Smooth muscle cell (in vitro differentiated cells): ENCODE measurements around the gene HOXA11. TPM values are rescaled to one million over a fixed set of nuclear protein-coding genes. Genes with fewer than 3 reads are reported as not detected.
A peak's percentile ranks its signal among the peaks of the same experiment; 100 is the strongest.

ENCODE experiments used
- DNase-seq: peaks from one replicate; lab custom pipeline; 2025; ENCODE audit not compliant: unreplicated experiment; lab: John Stamatoyannopoulos, UW
- H2AFZ ChIP-seq: fragments of 200-600 bp; sonication (generic); 2 replicates; pipeline ENCODE4 v1.6.0; 2016; ENCODE audit warnings: antibody characterized with exemption, low read depth, mild to moderate bottlenecking
- H3F3A ChIP-seq: fragments of 200-600 bp; sonication (generic); 2 replicates; pipeline ENCODE4 v1.6.0; 2017; ENCODE audit warnings: antibody characterized with exemption, low read depth
- H3K27ac ChIP-seq: fragments of 200-600 bp; sonication (generic); 2 replicates; pipeline ENCODE4 v1.5.1; 2016; ENCODE audit warnings: low read depth, mild to moderate bottlenecking
- H3K27me3 ChIP-seq: fragments of 200-600 bp; sonication (generic); 2 replicates; pipeline ENCODE4 v1.6.1; 2016; ENCODE audit warnings: low read depth, mild to moderate bottlenecking
- H3K36me3 ChIP-seq: fragments of 200-600 bp; sonication (generic); 2 replicates; pipeline ENCODE4 v1.5.1; 2016; ENCODE audit warnings: low read depth
- H3K4me1 ChIP-seq: fragments of 200-600 bp; sonication (generic); 2 replicates; pipeline ENCODE4 v1.5.1; 2016; ENCODE audit warnings: low read depth
- H3K4me2 ChIP-seq: fragments of 200-600 bp; sonication (generic); 2 replicates; pipeline ENCODE4 v1.6.0; 2016; ENCODE audit warnings: mild to moderate bottlenecking
- H3K4me3 ChIP-seq: fragments of 200-600 bp; sonication (generic); 2 replicates; pipeline ENCODE4 v1.5.1; 2016; ENCODE audit warnings: mild to moderate bottlenecking
- H3K79me2 ChIP-seq: fragments of 200-600 bp; sonication (generic); 2 replicates; pipeline ENCODE4 v1.6.0; 2016; ENCODE audit warnings: low read depth, mild to moderate bottlenecking
- H3K9ac ChIP-seq: fragments of 200-600 bp; sonication (generic); 2 replicates; pipeline ENCODE4 v1.6.0; 2016; ENCODE audit warnings: low read depth
- H3K9me3 ChIP-seq: fragments of 200-600 bp; sonication (generic); replicated peaks from 2 replicates; pipeline ENCODE4 v1.5.1; 2016; ENCODE audit warnings: low read depth
- H4K20me1 ChIP-seq: fragments of 200-600 bp; sonication (generic); 2 replicates; pipeline ENCODE4 v1.6.0; 2016; ENCODE audit warnings: low read depth
- CTCF ChIP-seq: fragments of 200-600 bp; sonication (generic); IDR thresholded peaks from 2 replicates; pipeline ENCODE4 v1.5.1; 2017; ENCODE audit warnings: borderline replicate concordance, mild to moderate bottlenecking, antibody characterized with exemption; ENCODE audit not compliant: insufficient read depth, poor library complexity, severe bottlenecking
- WGBS: methylation state at CpG from one replicate; pipeline ENCODE4 v1.1.7; 2016; ENCODE audit warnings: low lambda C conversion rate; 5-methylcytosine and 5-hydroxymethylcytosine counted together
- polyA plus RNA-seq: library from polyadenylated mRNA; unstranded; fragments of >200 nt; fragmentation: Nextera tagmentation; extraction: Ambion mirVana; gene quantifications from 2 replicates; pipeline ENCODE4 v1.2.1, GENCODE V29; 2016
- total RNA-seq: library from RNA; depleted of rRNA; stranded (reverse); fragments of >200 nt; gene quantifications from 2 replicates; pipeline ENCODE4 v1.2.3, GENCODE V29; 2014

The HOXA11 gene
- total and polyA plus RNA-seq, 2 experiments from 2014 or later, result 20.3 to 27.7 TPM

- H3K27me3 ChIP-seq, result no peaks in the 10 kb centered on the region
- H3F3A ChIP-seq, result peaks cover 7% of the 10 kb centered on the region
Measured at GRCh38 chr7:27191833-27192545, 7.0 kb upstream of the HOXA11 start.

GRCh38 chr7:27191161-27191731, 6.2 kb upstream of the HOXA11 start:
- Histone ChIP-seq H3K9ac (peak overlapping the region; percentile 66), H3K4me1 (peaks cover 5% of the 10 kb centered on the region), H2AFZ (no peak overlapping the region), H3F3A (peaks cover 9% of the 10 kb centered on the region), H3K27ac (peak overlapping the region; percentile 87), H3K4me2 (peak overlapping the region; percentile 89), H3K4me3 (peak overlapping the region; percentile 67), H3K9me3 (no peaks in the 10 kb centered on the region), H3K79me2 (peaks cover 100% of the 10 kb centered on the region), H3K27me3 (no peaks in the 10 kb centered on the region), H3K36me3 (no peaks in the 10 kb centered on the region), H4K20me1 (peaks cover 14% of the 10 kb centered on the region)
- no peak for DNase-seq
- TF ChIP-seq CTCF, result no peak
- 51% methylated on average over 15 of the region's 15 CpGs for WGBS

More at GRCh38 chr7:27191833-27192545, 7.0 kb upstream of the HOXA11 start:
- Histone ChIP-seq H3K4me2 (peak overlapping the region; percentile 89), H3K79me2 (peaks cover 100% of the 10 kb centered on the region), H2AFZ (peak overlapping the region; percentile 73), H3K36me3 (no peaks in the 10 kb centered on the region), H3K9ac (peak overlapping the region; percentile 66), H3K4me3 (peak overlapping the region; percentile 67), H4K20me1 (peaks cover 21% of the 10 kb centered on the region), H3K4me1 (peaks cover 2% of the 10 kb centered on the region), H3K27ac (peak overlapping the region; percentile 87), H3K9me3 (no peaks in the 10 kb centered on the region)
- WGBS, result 14% methylated on average over 42 of the region's 42 CpGs
- DNase-seq, result no peak
- TF ChIP-seq CTCF, result no peak

- H3K9me3 ChIP-seq, result no peaks in the 10 kb centered on the region
- peak overlapping the region; percentile 89 for H3K4me2 ChIP-seq
- DNase-seq, result no peak
- H3K4me1 ChIP-seq, result peaks cover 5% of the 10 kb centered on the region
- H3K36me3 ChIP-seq, result no peaks in the 10 kb centered on the region
- H3K9ac ChIP-seq, result no peak overlapping the region
- no peak for TF ChIP-seq CTCF
- no peak overlapping the region for H3K27ac ChIP-seq
- peaks cover 9% of the 10 kb centered on the region for H3F3A ChIP-seq
- WGBS, result 59% methylated on average over 7 of the region's 7 CpGs
- H3K4me3 ChIP-seq, result peak overlapping the region; percentile 2
- H4K20me1 ChIP-seq, result peaks cover 3% of the 10 kb centered on the region
- H3K27me3 ChIP-seq, result no peaks in the 10 kb centered on the region
- no peak overlapping the region for H2AFZ ChIP-seq
- H3K79me2 ChIP-seq, result peaks cover 100% of the 10 kb centered on the region
Measured at GRCh38 chr7:27189997-27190748, 5.1 kb upstream of the HOXA11 start.
